Neural cell (in vitro differentiated cells): Measurements from ENCODE around the gene SLC27A2.

Experiments
- CTCF ChIP-seq: fragments of 450-650 bp; IDR thresholded peaks from 2 replicates; pipeline ENCODE4 v1.5.1; 2014; ENCODE audit warnings: antibody characterized with exemption, mild to moderate bottlenecking, moderate library complexity; ENCODE audit not compliant: poor library complexity, severe bottlenecking
- MXI1 ChIP-seq: fragments of 450-650 bp; conservative IDR thresholded peaks from 2 replicates; pipeline ENCODE4 v1.6.1; 2014; ENCODE audit warnings: antibody characterized with exemption, mild to moderate bottlenecking; ENCODE audit not compliant: poor library complexity, severe bottlenecking
- POLR2AphosphoS5 ChIP-seq: IDR thresholded peaks from 2 replicates; pipeline ENCODE4 v1.6.1; 2012
- RAD21 ChIP-seq: fragments of 450-650 bp; conservative IDR thresholded peaks from 2 replicates; pipeline ENCODE4 v1.6.1; 2014; ENCODE audit warnings: antibody characterized with exemption, mild to moderate bottlenecking, moderate library complexity

GRCh38 chr15:50166216-50166615, 15.8 kb upstream of the SLC27A2 start:
- TF ChIP-seq CTCF, result no peak
- no peak for TF ChIP-seq MXI1
- TF ChIP-seq RAD21, result no peak
- no peak for TF ChIP-seq POLR2AphosphoS5
